K562 (cell line): ENCODE measurements around the gene LCE2C. TPM values are rescaled to one million over a fixed set of nuclear protein-coding genes. Genes with fewer than 3 reads are reported as not detected.

Experiments used
- ATAC-seq: fragments of 200-7000 bp; cut with Tn5 transposase; 3 replicates; pipeline ENCODE4 v1.9.1; 2020; ENCODE audit warnings: moderate library complexity
- BruUV-seq: library from RNA; stranded (reverse); fragments of 400-500 nt; replicated peaks from 2 replicates; lab custom pipeline; 2021; lab: Mats Ljungman, UMichigan
- CTCF ChIA-PET: fragments of 300-600 bp; formaldehyde crosslinking; extraction: SDS; loops from one replicate; lab custom pipeline; 2021; ENCODE audit warnings: low intra/inter-chr PET ratio; lab: Yijun Ruan, JAX
- POLR2A ChIA-PET: fragments of 300-600, 350-650 bp; sonication (Branson Sonifier 250); formaldehyde crosslinking; extraction: SDS; loops from one replicate; lab custom pipeline; 2021; ENCODE audit warnings: antibody characterized with exemption, inconsistent platforms; lab: Yijun Ruan, JAX
- DNase-seq, 4 experiments: peaks; one replicate each; pipeline versions ENCODE4 v3.0.0 to v3.0.0-alpha.2; 2011 to 2018; ENCODE audit warnings: low spot score in 3 of 4, mixed read lengths in 3 of 4; ENCODE audit errors: extremely low read depth in 1 of 4
- FAIRE-seq: peaks from 2 replicates; lab custom pipeline; 2011; peaks lifted over from hg19 to GRCh38; lab: Jason Lieb, UNC
- H2AFZ ChIP-seq: 2 replicates; pipeline ENCODE4 v1.6.0; 2011; ENCODE audit warnings: low read depth, low read length, control low read depth, inconsistent platforms
- H3K27ac ChIP-seq: fragments of 200-600 bp; 3 replicates; pipeline ENCODE4 v1.8.0; 2011; ENCODE audit warnings: low read depth, mild to moderate bottlenecking, control low read depth, inconsistent platforms, low read length, moderate library complexity, mixed read lengths; ENCODE audit errors: extremely low read depth
- H3K27me3 ChIP-seq, 2 experiments: fragments of 300-600 bp in 1 of 2; 2 replicates in 1 of 2; 3 replicates in 1 of 2; pipeline versions ENCODE4 v1.6.0 to v1.8.0; 2011; ENCODE audit warnings: inconsistent platforms in 2 of 2, low read length in 2 of 2, mild to moderate bottlenecking in 1 of 2, mixed read lengths in 1 of 2, moderate library complexity in 1 of 2; ENCODE audit not compliant: control insufficient read depth in 2 of 2, insufficient read depth in 2 of 2
- H3K36me3 ChIP-seq: fragments of 300-600 bp; 3 replicates; pipeline ENCODE4 v1.8.0; 2011; ENCODE audit warnings: mild to moderate bottlenecking, low read length, inconsistent platforms; ENCODE audit not compliant: control insufficient read depth, insufficient read depth
- H3K4me1 ChIP-seq, 2 experiments: fragments of 200-600 bp in 1 of 2; replicated peaks in 1 of 2; 2 replicates in 1 of 2; 3 replicates in 1 of 2; pipeline versions ENCODE4 v1.5.1 to v1.8.0; 2011; ENCODE audit warnings: inconsistent platforms in 2 of 2, low read length in 2 of 2, mild to moderate bottlenecking in 1 of 2, mixed read lengths in 1 of 2, moderate library complexity in 1 of 2; ENCODE audit not compliant: control insufficient read depth in 2 of 2, insufficient read depth in 2 of 2
- H3K4me2 ChIP-seq: 2 replicates; pipeline ENCODE4 v1.6.1; 2011; ENCODE audit warnings: low read length, control low read depth, inconsistent platforms, mixed read lengths; ENCODE audit not compliant: insufficient read depth
- H3K4me3 ChIP-seq: fragments of 200-600 bp; sonication (generic), shearing (Covaris generic); 2 replicates; pipeline ENCODE4 v1.5.1; 2016; ENCODE audit warnings: control low read depth, inconsistent platforms
- H3K79me2 ChIP-seq: fragments of 200-600 bp; 3 replicates; pipeline ENCODE4 v1.8.0; 2011; ENCODE audit warnings: low read length, inconsistent platforms; ENCODE audit not compliant: control insufficient read depth, insufficient read depth
- H3K9ac ChIP-seq, 2 experiments: 2 replicates each; pipeline versions ENCODE4 v1.6.0 to v1.6.1; 2011; ENCODE audit warnings: low read depth in 2 of 2, low read length in 2 of 2, control low read depth in 1 of 2, inconsistent platforms in 1 of 2, mild to moderate bottlenecking in 1 of 2, mixed read lengths in 1 of 2; ENCODE audit not compliant: insufficient read depth in 1 of 2
- H3K9me1 ChIP-seq: one replicate; pipeline ENCODE4 v1.6.0; 2011; ENCODE audit warnings: inconsistent platforms, mild to moderate bottlenecking, low read length, moderate library complexity; ENCODE audit not compliant: control insufficient read depth, insufficient read depth
- H3K9me3 ChIP-seq: replicated peaks from 2 replicates; pipeline ENCODE4 v1.5.1; 2011; ENCODE audit warnings: low read depth, low read length, inconsistent platforms; ENCODE audit not compliant: control insufficient read depth, insufficient read depth
- H4K20me1 ChIP-seq: replicated peaks from 2 replicates; pipeline ENCODE4 v1.6.1; 2011; ENCODE audit warnings: low read length, inconsistent platforms, mixed read lengths; ENCODE audit not compliant: control insufficient read depth, insufficient read depth
- PHF8 ChIP-seq: fragments of 200-600 bp; sonication (generic); IDR thresholded peaks from 2 replicates; pipeline ENCODE4 v1.6.1; 2012; ENCODE audit warnings: mixed run types, mild to moderate bottlenecking, inconsistent platforms, low read length, moderate library complexity, borderline replicate concordance
- RBFOX2 ChIP-seq: fragments of 200-400 bp; formaldehyde crosslinking; IDR thresholded peaks from 2 replicates; pipeline ENCODE4 v1.6.1; 2017; ENCODE audit warnings: low read depth, mild to moderate bottlenecking, low read length, moderate library complexity
- WGBS: fragments of 100-300 bp; shearing (Covaris generic); methylation state at CpG from one replicate; pipeline ENCODE4 v1.1.6; 2016; ENCODE audit warnings: low coverage, mixed read lengths; ENCODE audit not compliant: insufficient coverage; ENCODE audit errors: missing lambda C conversion rate; 5-methylcytosine and 5-hydroxymethylcytosine counted together
- in situ Hi-C: fragments of 300-500 bp; cut with MboI; formaldehyde crosslinking; loops from 4 replicates; pipeline ENCODE4 v1.15.0; 2018; ENCODE audit warnings: inconsistent platforms, mixed read lengths
- intact Hi-C: fragments of 100-400 bp; cut with micrococcal nuclease; formaldehyde crosslinking; loops from 2 replicates; pipeline ENCODE4 v1.14.2; 2022
- polyA plus RNA-seq, 8 experiments: library from polyadenylated mRNA; depleted of rRNA in 4 of 8; stranded (reverse) in 5 of 8; unstranded in 3 of 8; fragments of >200 nt; fragmentation: Nextera tagmentation in 2 of 8; fragmentation: Illumina TruSeq in 1 of 8; extraction: Ambion mirVana in 2 of 8; extraction: Trizol in 1 of 8; gene quantifications; 2 replicates each; pipeline versions ENCODE4 v1.2.1 to v1.2.3, GENCODE V29; 2011 to 2014; ENCODE audit warnings: inconsistent platforms in 1 of 8, missing spikeins in 1 of 8
- total RNA-seq, 7 experiments: library from RNA; depleted of rRNA in 6 of 7; stranded (reverse); fragments of >200 nt in 6 of 7; fragmentation: Illumina TruSeq in 2 of 7; extraction: Trizol in 2 of 7; gene quantifications; 2 replicates each; pipeline versions ENCODE4 v1.2.1 to v1.2.3, GENCODE V29; 2011 to 2021; ENCODE audit warnings: low replicate concordance in 1 of 7
- TF ChIP-seq, protein P1 (sequence below), 2 experiments: fragments of 450-650 bp in 1 of 2; sonication (generic) in 1 of 2; formaldehyde crosslinking in 1 of 2; IDR thresholded peaks; 2 replicates each; pipeline versions ENCODE4 v1.7.1 to v1.9.0; 2016 to 2022; ENCODE audit warnings: inconsistent platforms in 1 of 2, mild to moderate bottlenecking in 1 of 2, missing genetic modification reagents in 1 of 2

LCE2C gene
- total and polyA plus RNA-seq, 9 of the 15 experiments (the other 6 are each of a cell fraction or from before 2014, with no cell fraction given), result not detected

DNA sequence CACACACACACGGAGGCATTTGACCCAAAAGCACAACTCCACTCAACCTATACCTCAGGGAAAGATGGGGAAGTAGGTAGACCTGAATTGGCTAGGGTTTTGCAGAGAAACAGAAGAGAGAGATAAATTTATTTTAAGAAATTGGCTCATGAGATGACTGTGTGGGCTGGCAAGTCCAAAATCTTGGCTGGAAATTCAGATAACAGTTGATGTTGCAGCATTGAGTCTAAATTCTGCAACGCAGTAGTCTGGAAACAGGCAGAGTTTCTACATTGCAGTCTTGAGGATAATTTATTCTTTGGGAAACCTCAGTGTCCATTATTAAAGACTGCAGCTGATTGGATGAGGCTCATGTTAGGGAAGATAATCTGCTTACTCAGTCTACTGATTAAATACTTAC lies 6.5 kb downstream of the LCE2C start:
- 0% methylated on average over 2 of the region's 2 CpGs for WGBS
- H3K4me2 ChIP-seq, result no peak overlapping the region
- ChIA-PET CTCF (no interaction called here), POLR2A (no interaction called here)
- no peaks in the 10 kb centered on the region for H3K36me3 ChIP-seq
- in situ Hi-C loops (no loop called here), intact Hi-C loops (no loop called here)
- H3K79me2 ChIP-seq, result no peaks in the 10 kb centered on the region
- BruUV-seq, result no TSS peak
- no peak overlapping the region for H3K27ac ChIP-seq
- ATAC-seq, result no peak
- no peak overlapping the region for H3K9ac ChIP-seq
- no peak for DNase-seq
- no peaks in the 10 kb centered on the region for H3K9me1 ChIP-seq
- TF ChIP-seq RBFOX2 (no peak), PHF8 (no peak)
- TF ChIP-seq, protein P1, sequence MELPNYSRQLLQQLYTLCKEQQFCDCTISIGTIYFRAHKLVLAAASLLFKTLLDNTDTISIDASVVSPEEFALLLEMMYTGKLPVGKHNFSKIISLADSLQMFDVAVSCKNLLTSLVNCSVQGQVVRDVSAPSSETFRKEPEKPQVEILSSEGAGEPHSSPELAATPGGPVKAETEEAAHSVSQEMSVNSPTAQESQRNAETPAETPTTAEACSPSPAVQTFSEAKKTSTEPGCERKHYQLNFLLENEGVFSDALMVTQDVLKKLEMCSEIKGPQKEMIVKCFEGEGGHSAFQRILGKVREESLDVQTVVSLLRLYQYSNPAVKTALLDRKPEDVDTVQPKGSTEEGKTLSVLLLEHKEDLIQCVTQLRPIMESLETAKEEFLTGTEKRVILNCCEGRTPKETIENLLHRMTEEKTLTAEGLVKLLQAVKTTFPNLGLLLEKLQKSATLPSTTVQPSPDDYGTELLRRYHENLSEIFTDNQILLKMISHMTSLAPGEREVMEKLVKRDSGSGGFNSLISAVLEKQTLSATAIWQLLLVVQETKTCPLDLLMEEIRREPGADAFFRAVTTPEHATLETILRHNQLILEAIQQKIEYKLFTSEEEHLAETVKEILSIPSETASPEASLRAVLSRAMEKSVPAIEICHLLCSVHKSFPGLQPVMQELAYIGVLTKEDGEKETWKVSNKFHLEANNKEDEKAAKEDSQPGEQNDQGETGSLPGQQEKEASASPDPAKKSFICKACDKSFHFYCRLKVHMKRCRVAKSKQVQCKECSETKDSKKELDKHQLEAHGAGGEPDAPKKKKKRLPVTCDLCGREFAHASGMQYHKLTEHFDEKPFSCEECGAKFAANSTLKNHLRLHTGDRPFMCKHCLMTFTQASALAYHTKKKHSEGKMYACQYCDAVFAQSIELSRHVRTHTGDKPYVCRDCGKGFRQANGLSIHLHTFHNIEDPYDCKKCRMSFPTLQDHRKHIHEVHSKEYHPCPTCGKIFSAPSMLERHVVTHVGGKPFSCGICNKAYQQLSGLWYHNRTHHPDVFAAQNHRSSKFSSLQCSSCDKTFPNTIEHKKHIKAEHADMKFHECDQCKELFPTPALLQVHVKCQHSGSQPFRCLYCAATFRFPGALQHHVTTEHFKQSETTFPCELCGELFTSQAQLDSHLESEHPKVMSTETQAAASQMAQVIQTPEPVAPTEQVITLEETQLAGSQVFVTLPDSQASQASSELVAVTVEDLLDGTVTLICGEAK (IDR thresholded peaks at IDR 0.05), result no peak
- TF ChIP-seq, protein P1 (CRISPR knock-in tag; IDR thresholded peaks at IDR 0.05), result no peak
- FAIRE-seq, result no peak
- no peaks in the 10 kb centered on the region for H4K20me1 ChIP-seq
- H3K4me3 ChIP-seq, result no peak overlapping the region
- no peaks in the 10 kb centered on the region for H3K4me1 ChIP-seq
- no peaks in the 10 kb centered on the region for H3K27me3 ChIP-seq
- H2AFZ ChIP-seq, result no peak overlapping the region
- H3K9me3 ChIP-seq, result no peaks in the 10 kb centered on the region
